Activated naive CD8-positive, alpha-beta T cell treated with anti-CD3 and anti-CD28 coated beads, Interleukin-2, amount 50 U/mL, for 24 hours (primary cell): ENCODE measurements around the gene BANP.
"Not testable (repeated sequence)": the region's sequence is repeated elsewhere in the genome, so short reads cannot be mapped to it uniquely, and the experiment has no call there.

Experiments
- ATAC-seq: fragments of 150-1000 bp; cut with Tn5 transposase; one replicate; pipeline ENCODE4 v1.10.0; 2021
- DNase-seq: peaks from one replicate; pipeline ENCODE4 v3.0.0; 2021
- H3K27ac Mint-ChIP-seq: one replicate; pipeline ENCODE4 v1.8.0; 2021; ENCODE audit warnings: mild to moderate bottlenecking, mixed read lengths
- H3K27me3 Mint-ChIP-seq: one replicate; pipeline ENCODE4 v1.8.0; 2021; ENCODE audit warnings: mixed read lengths
- H3K36me3 Mint-ChIP-seq: one replicate; pipeline ENCODE4 v1.8.0; 2021; ENCODE audit warnings: low read depth, mixed read lengths
- H3K4me1 Mint-ChIP-seq: one replicate; pipeline ENCODE4 v1.8.0; 2021; ENCODE audit warnings: mixed read lengths
- H3K4me3 Mint-ChIP-seq: one replicate; pipeline ENCODE4 v1.8.0; 2021; ENCODE audit warnings: mild to moderate bottlenecking, moderate library complexity, mixed read lengths
- H3K9me3 Mint-ChIP-seq: one replicate; pipeline ENCODE4 v1.8.0; 2021; ENCODE audit warnings: mixed read lengths

The BANP gene

GRCh38 chr16:88035884-88036639 lies 84.8 kb downstream of the BANP start:
- H3K27ac Mint-ChIP-seq, H3K27me3 Mint-ChIP-seq, ATAC-seq, H3K4me1 Mint-ChIP-seq, H3K9me3 Mint-ChIP-seq, H3K4me3 Mint-ChIP-seq, DNase-seq: not testable (repeated sequence)
- H3K36me3 Mint-ChIP-seq: peaks cover 19% of the 10 kb centered on the region

- H3K4me1 Mint-ChIP-seq, H3K9me3 Mint-ChIP-seq, H3K27ac Mint-ChIP-seq: not testable (repeated sequence)
Observed at GRCh38 chr16:88036640-88036996, 85.4 kb downstream of the BANP start.

GRCh38 chr16:88037359-88037758 lies 86.1 kb downstream of the BANP start:
- not testable (repeated sequence) for H3K4me1 Mint-ChIP-seq, H3K27me3 Mint-ChIP-seq, H3K4me3 Mint-ChIP-seq, H3K9me3 Mint-ChIP-seq, H3K27ac Mint-ChIP-seq, DNase-seq, ATAC-seq
- H3K36me3 Mint-ChIP-seq: peaks cover 17% of the 10 kb centered on the region

More at GRCh38 chr16:88036640-88036996, 85.4 kb downstream of the BANP start:
- not testable (repeated sequence) for H3K27me3 Mint-ChIP-seq, H3K4me3 Mint-ChIP-seq, DNase-seq, ATAC-seq
- peaks cover 17% of the 10 kb centered on the region for H3K36me3 Mint-ChIP-seq

GRCh38 chr16:88037876-88038525 lies 86.8 kb downstream of the BANP start:
- not testable (repeated sequence) for H3K4me1 Mint-ChIP-seq, H3K4me3 Mint-ChIP-seq, H3K27me3 Mint-ChIP-seq, DNase-seq, H3K27ac Mint-ChIP-seq, ATAC-seq, H3K9me3 Mint-ChIP-seq
- H3K36me3 Mint-ChIP-seq: peaks cover 17% of the 10 kb centered on the region

- H3K9me3 Mint-ChIP-seq, DNase-seq, ATAC-seq, H3K27ac Mint-ChIP-seq, H3K4me1 Mint-ChIP-seq, H3K4me3 Mint-ChIP-seq, H3K27me3 Mint-ChIP-seq: not testable (repeated sequence)
- H3K36me3 Mint-ChIP-seq: peaks cover 17% of the 10 kb centered on the region
Observed at GRCh38 chr16:88038526-88038908, 87.3 kb downstream of the BANP start.

- H3K27me3 Mint-ChIP-seq: no peaks in the 10 kb centered on the region
- peaks cover 8% of the 10 kb centered on the region for H3K4me1 Mint-ChIP-seq
- ATAC-seq (no peak), DNase-seq (no peak)
- no peak overlapping the region for H3K4me3 Mint-ChIP-seq
- H3K27ac Mint-ChIP-seq: no peak overlapping the region
- peaks cover 17% of the 10 kb centered on the region for H3K36me3 Mint-ChIP-seq
- H3K9me3 Mint-ChIP-seq: no peaks in the 10 kb centered on the region
Observed at GRCh38 chr16:88039591-88039990, 88.4 kb downstream of the BANP start.

- H3K9me3 Mint-ChIP-seq, DNase-seq, H3K4me3 Mint-ChIP-seq, H3K4me1 Mint-ChIP-seq, H3K27ac Mint-ChIP-seq, ATAC-seq, H3K27me3 Mint-ChIP-seq: not testable (repeated sequence)
- H3K36me3 Mint-ChIP-seq: peaks cover 13% of the 10 kb centered on the region
Observed at GRCh38 chr16:88040196-88040876, 89.1 kb downstream of the BANP start.

- not testable (repeated sequence) for H3K4me3 Mint-ChIP-seq, ATAC-seq, H3K27me3 Mint-ChIP-seq, H3K9me3 Mint-ChIP-seq, DNase-seq, H3K27ac Mint-ChIP-seq, H3K4me1 Mint-ChIP-seq
- H3K36me3 Mint-ChIP-seq: peaks cover 11% of the 10 kb centered on the region
Observed at GRCh38 chr16:88040877-88041244, 89.6 kb downstream of the BANP start.

- not testable (repeated sequence) for H3K27me3 Mint-ChIP-seq, H3K36me3 Mint-ChIP-seq, H3K27ac Mint-ChIP-seq, ATAC-seq, DNase-seq, H3K9me3 Mint-ChIP-seq, H3K4me3 Mint-ChIP-seq
- H3K4me1 Mint-ChIP-seq: peaks cover 11% of the 10 kb centered on the region
Observed at GRCh38 chr16:88041506-88041905, 90.3 kb downstream of the BANP start.

- H3K27ac Mint-ChIP-seq, H3K9me3 Mint-ChIP-seq, H3K27me3 Mint-ChIP-seq, DNase-seq, H3K4me3 Mint-ChIP-seq, H3K36me3 Mint-ChIP-seq, ATAC-seq: not testable (repeated sequence)
- H3K4me1 Mint-ChIP-seq: peaks cover 11% of the 10 kb centered on the region
Observed at GRCh38 chr16:88041986-88042562, 90.8 kb downstream of the BANP start.

GRCh38 chr16:88043208-88043910 lies 92.1 kb downstream of the BANP start:
- not testable (repeated sequence) for H3K27me3 Mint-ChIP-seq, ATAC-seq, H3K27ac Mint-ChIP-seq, H3K4me3 Mint-ChIP-seq, DNase-seq, H3K9me3 Mint-ChIP-seq
- Mint-ChIP-seq H3K36me3 (peaks cover 12% of the 10 kb centered on the region), H3K4me1 (peaks cover 11% of the 10 kb centered on the region)

- H3K9me3 Mint-ChIP-seq: not testable (repeated sequence)
Observed at GRCh38 chr16:88044121-88044581, 92.9 kb downstream of the BANP start.

GRCh38 chr16:88045361-88045760 lies 94.1 kb downstream of the BANP start:
- peaks cover 24% of the 10 kb centered on the region for H3K36me3 Mint-ChIP-seq
- not testable (repeated sequence) for H3K4me3 Mint-ChIP-seq, H3K9me3 Mint-ChIP-seq, DNase-seq, ATAC-seq, H3K27ac Mint-ChIP-seq, H3K27me3 Mint-ChIP-seq
- H3K4me1 Mint-ChIP-seq: peaks cover 11% of the 10 kb centered on the region

More at GRCh38 chr16:88044121-88044581, 92.9 kb downstream of the BANP start:
- not testable (repeated sequence) for ATAC-seq, H3K4me3 Mint-ChIP-seq, H3K27me3 Mint-ChIP-seq, H3K27ac Mint-ChIP-seq, DNase-seq
- Mint-ChIP-seq H3K4me1 (peaks cover 11% of the 10 kb centered on the region), H3K36me3 (peaks cover 14% of the 10 kb centered on the region)

GRCh38 chr16:88045820-88046303 lies 94.6 kb downstream of the BANP start:
- H3K27me3 Mint-ChIP-seq: no peaks in the 10 kb centered on the region
- peaks cover 26% of the 10 kb centered on the region for H3K36me3 Mint-ChIP-seq
- peaks cover 11% of the 10 kb centered on the region for H3K4me1 Mint-ChIP-seq
- ATAC-seq (peak; percentile 44), DNase-seq (peak; percentile 22)
- H3K4me3 Mint-ChIP-seq: no peak overlapping the region
- no peaks in the 10 kb centered on the region for H3K9me3 Mint-ChIP-seq
- peak overlapping the region; percentile 23 for H3K27ac Mint-ChIP-seq
